ENCODE data around the gene ZFP36.

- TF ChIP-seq CTCF (IDR thresholded peaks at IDR 0.05) (no peak), EP300 (IDR thresholded peaks at IDR 0.05) (no peak)
These were observed 26.9 kb downstream of the ZFP36 start for GRCh38 chr19:39433480-39434079.
